K562 (cell line): ENCODE measurements around the gene CEP95.

Experiments used
- CHCHD3 ChIP-seq: fragments of 250-450 bp; sonication (Bioruptor Pico); IDR thresholded peaks from 2 replicates; pipeline ENCODE4 v2.1.2; 2022; ENCODE audit warnings: mild to moderate bottlenecking
- FOXJ3 ChIP-seq: sonication (generic); formaldehyde crosslinking; IDR thresholded peaks from 2 replicates; pipeline ENCODE4 v1.4.0; 2020; ENCODE audit warnings: mild to moderate bottlenecking, missing genetic modification reagents
- HMG20A ChIP-seq: fragments of 450-650 bp; formaldehyde crosslinking; conservative IDR thresholded peaks from 2 replicates; pipeline ENCODE4 v1.4.0; 2020; ENCODE audit warnings: mild to moderate bottlenecking, mixed read lengths
- HNRNPK ChIP-seq: fragments of 200-400 bp; formaldehyde crosslinking; IDR thresholded peaks from one replicate; pipeline ENCODE4 v1.6.1; 2018; ENCODE audit warnings: mild to moderate bottlenecking, low read depth, low read length; ENCODE audit not compliant: poor library complexity, severe bottlenecking
- MAZ ChIP-seq, 2 experiments: fragments of 450-650 bp in 1 of 2; sonication (generic) in 1 of 2; formaldehyde crosslinking; IDR thresholded peaks in 1 of 2; conservative IDR thresholded peaks in 1 of 2; 2 replicates each; pipeline versions ENCODE4 v1.4.0 to v1.5.0; 2020; ENCODE audit warnings: mild to moderate bottlenecking in 1 of 2, missing genetic modification reagents in 1 of 2
- NELFE ChIP-seq: IDR thresholded peaks from 2 replicates; pipeline ENCODE4 v1.6.1; 2011; ENCODE audit warnings: mild to moderate bottlenecking; ENCODE audit not compliant: insufficient read depth, insufficient read length
- POLR2AphosphoS5 ChIP-seq: IDR thresholded peaks from 2 replicates; pipeline ENCODE4 v1.6.1; 2011; ENCODE audit warnings: mild to moderate bottlenecking, low read depth, low read length, moderate library complexity; ENCODE audit not compliant: control insufficient read depth, insufficient read depth
- TAF1 ChIP-seq: IDR thresholded peaks from 2 replicates; pipeline ENCODE4 v1.6.1; 2011; ENCODE audit warnings: mild to moderate bottlenecking, low read length, moderate library complexity; ENCODE audit not compliant: insufficient read depth, control insufficient read depth, severe bottlenecking; ENCODE audit errors: extremely low read depth
- TF ChIP-seq, protein P1 (sequence below): fragments of 450-650 bp; IDR thresholded peaks from 2 replicates; pipeline ENCODE4 v1.6.1; 2016; ENCODE audit warnings: antibody characterized with exemption

DNA sequence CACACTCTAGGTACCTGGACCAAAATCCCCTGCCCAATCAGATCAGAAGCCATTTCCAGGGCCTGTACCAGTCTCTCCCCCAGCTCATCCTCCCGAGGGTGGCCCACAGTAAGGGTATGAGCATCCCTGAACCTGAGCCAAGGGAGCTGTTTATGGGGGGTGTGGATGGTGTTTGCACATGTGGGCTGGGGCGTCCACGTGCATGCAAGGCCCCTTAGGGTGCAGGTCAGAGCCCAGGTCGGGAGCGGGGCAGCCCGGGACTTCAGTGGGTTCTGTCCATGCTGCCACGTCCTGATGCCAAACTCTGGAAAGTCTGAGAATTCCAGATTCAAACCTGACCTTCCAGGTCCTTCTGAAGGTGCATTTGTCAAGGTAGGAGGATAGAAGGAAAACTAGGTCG is 48.0 kb upstream of the CEP95 start:
- TF ChIP-seq CHCHD3 (CRISPR knock-in tag) (no peak), HNRNPK (no peak), POLR2AphosphoS5 (no peak), TAF1 (no peak), FOXJ3 (CRISPR knock-in tag) (no peak), NELFE (no peak), MAZ (CRISPR knock-in tag; conservative IDR thresholded peaks at IDR 0.05 in 1 of 2, IDR thresholded peaks at IDR 0.05 in 1 of 2) (no peak), HMG20A (CRISPR knock-in tag) (no peak)
- TF ChIP-seq, protein P1, sequence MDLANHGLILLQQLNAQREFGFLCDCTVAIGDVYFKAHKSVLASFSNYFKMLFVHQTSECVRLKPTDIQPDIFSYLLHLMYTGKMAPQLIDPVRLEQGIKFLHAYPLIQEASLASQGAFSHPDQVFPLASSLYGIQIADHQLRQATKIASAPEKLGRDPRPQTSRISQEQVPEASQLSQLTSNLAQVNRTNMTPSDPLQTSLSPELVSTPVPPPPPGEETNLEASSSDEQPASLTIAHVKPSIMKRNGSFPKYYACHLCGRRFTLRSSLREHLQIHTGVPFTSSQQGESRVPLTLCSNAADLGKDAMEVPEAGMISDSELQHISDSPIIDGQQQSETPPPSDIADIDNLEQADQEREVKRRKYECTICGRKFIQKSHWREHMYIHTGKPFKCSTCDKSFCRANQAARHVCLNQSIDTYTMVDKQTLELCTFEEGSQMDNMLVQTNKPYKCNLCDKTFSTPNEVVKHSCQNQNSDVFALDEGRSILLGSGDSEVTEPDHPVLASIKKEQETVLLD: no peak
